IMR-90 (cell line): Measurements from ENCODE around the gene BACE1. TPM values are rescaled to one million over a fixed set of nuclear protein-coding genes. Genes with fewer than 3 reads are reported as not detected.

Experiments
- ATAC-seq: fragments of 200-7000 bp; cut with Tn5 transposase; 2 replicates; pipeline ENCODE4 v1.9.1; 2020; ENCODE audit warnings: low read depth, mild to moderate bottlenecking, moderate library complexity
- BruUV-seq: library from RNA; stranded (reverse); fragments of 400-500 nt; replicated peaks from 2 replicates; lab custom pipeline; 2021; lab: Mats Ljungman, UMichigan
- CTCF ChIA-PET: fragments of 300-600 bp; formaldehyde crosslinking; extraction: SDS; loops from one replicate; lab custom pipeline; 2021; ENCODE audit warnings: antibody characterized with exemption; lab: Yijun Ruan, JAX
- POLR2A ChIA-PET: fragments of 300-600 bp; sonication (Branson Sonifier 250); formaldehyde crosslinking; loops from one replicate; lab custom pipeline; 2022; ENCODE audit warnings: antibody characterized with exemption; ENCODE audit not compliant: unreplicated experiment; lab: Charles Lee
- DNase-seq: peaks from one replicate; pipeline ENCODE4 v3.0.0; 2013
- H2AFZ ChIP-seq: replicated peaks from 2 replicates; pipeline ENCODE3; 2013; ENCODE audit warnings: low read length, mild to moderate bottlenecking; ENCODE audit not compliant: poor library complexity
- H2AK5ac ChIP-seq: 2 replicates; pipeline ENCODE4 v1.6.1; 2013; ENCODE audit warnings: low read depth, low read length, inconsistent platforms
- H2AK9ac ChIP-seq: replicated peaks from 2 replicates; pipeline ENCODE3; 2013; ENCODE audit warnings: mild to moderate bottlenecking, low read depth, low read length, moderate library complexity; ENCODE audit not compliant: poor library complexity
- H2BK120ac ChIP-seq: 2 replicates; pipeline ENCODE4 v1.6.1; 2013; ENCODE audit warnings: low read depth, low read length, inconsistent platforms
- H2BK15ac ChIP-seq: 3 replicates; pipeline ENCODE4 v1.6.1; 2013; ENCODE audit warnings: low read depth, low read length, inconsistent platforms
- H2BK20ac ChIP-seq: 2 replicates; pipeline ENCODE4 v1.6.1; 2013; ENCODE audit warnings: low read depth, mild to moderate bottlenecking, inconsistent platforms, low read length, moderate library complexity
- H2BK5ac ChIP-seq: 2 replicates; pipeline ENCODE4 v1.6.1; 2013; ENCODE audit warnings: mild to moderate bottlenecking, low read depth, low read length, inconsistent platforms; ENCODE audit not compliant: poor library complexity, severe bottlenecking
- H3K14ac ChIP-seq: replicated peaks from 2 replicates; pipeline ENCODE4 v1.6.1; 2013; ENCODE audit warnings: low read depth, low read length, inconsistent platforms
- H3K18ac ChIP-seq: 2 replicates; pipeline ENCODE4 v1.6.1; 2013; ENCODE audit warnings: low read depth, low read length, control low read depth
- H3K23ac ChIP-seq: 2 replicates; pipeline ENCODE4 v1.6.1; 2013; ENCODE audit warnings: low read depth, low read length, inconsistent platforms
- H3K27ac ChIP-seq: 2 replicates; pipeline ENCODE4 v1.5.1; 2013; ENCODE audit warnings: mild to moderate bottlenecking, control low read depth, low read length; ENCODE audit not compliant: insufficient read depth
- H3K27me3 ChIP-seq: 2 replicates; pipeline ENCODE4 v1.6.1; 2013; ENCODE audit warnings: low read length; ENCODE audit not compliant: control insufficient read depth, insufficient read depth
- H3K36me3 ChIP-seq: 2 replicates; pipeline ENCODE4 v1.6.1; 2013; ENCODE audit warnings: low read length, mixed read lengths; ENCODE audit not compliant: control insufficient read depth, insufficient read depth
- H3K4ac ChIP-seq: 2 replicates; pipeline ENCODE4 v1.6.1; 2013; ENCODE audit warnings: low read depth, low read length, inconsistent platforms
- H3K4me1 ChIP-seq: 2 replicates; pipeline ENCODE4 v1.6.1; 2013; ENCODE audit warnings: low read length, mixed read lengths; ENCODE audit not compliant: control insufficient read depth, insufficient read depth
- H3K4me2 ChIP-seq: 2 replicates; pipeline ENCODE4 v1.6.1; 2013; ENCODE audit warnings: low read depth, mild to moderate bottlenecking, control low read depth, low read length, moderate library complexity
- H3K4me3 ChIP-seq: 2 replicates; pipeline ENCODE4 v1.5.1; 2013; ENCODE audit warnings: low read depth, mild to moderate bottlenecking, control low read depth, low read length, moderate library complexity; ENCODE audit not compliant: insufficient read depth
- H3K56ac ChIP-seq: 2 replicates; pipeline ENCODE4 v1.6.1; 2013; ENCODE audit warnings: low read length, inconsistent platforms; ENCODE audit not compliant: insufficient read depth; ENCODE audit errors: extremely low read depth
- H3K79me1 ChIP-seq, 2 experiments: 2 replicates each; pipeline ENCODE4 v1.6.1; 2013; ENCODE audit warnings: low read length in 2 of 2, inconsistent platforms in 1 of 2, low read depth in 1 of 2
- H3K9ac ChIP-seq: 2 replicates; pipeline ENCODE4 v1.6.1; 2013; ENCODE audit warnings: low read depth, low read length, control low read depth
- H3K9me1 ChIP-seq: 2 replicates; pipeline ENCODE4 v1.6.1; 2013; ENCODE audit warnings: low read length, inconsistent platforms; ENCODE audit not compliant: insufficient read depth
- H3K9me3 ChIP-seq: 2 replicates; pipeline ENCODE4 v1.6.1; 2013; ENCODE audit warnings: low read length; ENCODE audit not compliant: control insufficient read depth, insufficient read depth
- H4K20me1 ChIP-seq: 2 replicates; pipeline ENCODE4 v1.6.1; 2013; ENCODE audit warnings: low read length, inconsistent platforms; ENCODE audit not compliant: insufficient read depth
- H4K5ac ChIP-seq: 2 replicates; pipeline ENCODE4 v1.6.1; 2013; ENCODE audit warnings: mild to moderate bottlenecking, low read depth, low read length, control low read depth
- H4K8ac ChIP-seq, 2 experiments: 2 replicates each; pipeline ENCODE4 v1.6.1; 2013; ENCODE audit warnings: low read depth in 2 of 2, low read length in 2 of 2, control low read depth in 1 of 2, inconsistent platforms in 1 of 2
- H4K91ac ChIP-seq: 2 replicates; pipeline ENCODE4 v1.6.1; 2013; ENCODE audit warnings: low read depth, low read length, inconsistent platforms; ENCODE audit not compliant: insufficient read depth
- BHLHE40 ChIP-seq: fragments of 150-350 bp; IDR thresholded peaks from 2 replicates; pipeline ENCODE4 v1.6.1; 2016; ENCODE audit warnings: mild to moderate bottlenecking, low read depth, low read length
- CEBPB ChIP-seq: IDR thresholded peaks from 2 replicates; pipeline ENCODE4 v1.6.1; 2012; ENCODE audit warnings: low read depth, low read length, improper control_type of control experiment
- CHD1 ChIP-seq: IDR thresholded peaks from 2 replicates; pipeline ENCODE4 v1.6.1; 2012; ENCODE audit warnings: low read depth, low read length, improper control_type of control experiment
- CTCF ChIP-seq: conservative IDR thresholded peaks from 2 replicates; pipeline ENCODE4 v1.5.1; 2012; ENCODE audit warnings: mild to moderate bottlenecking, low read depth, low read length, improper control_type of control experiment
- ELK1 ChIP-seq: fragments of 150-350 bp; IDR thresholded peaks from 2 replicates; pipeline ENCODE4 v1.6.1; 2016; ENCODE audit warnings: low read depth, mild to moderate bottlenecking, low read length, moderate library complexity, borderline replicate concordance
- FOS ChIP-seq: fragments of 150-350 bp; IDR thresholded peaks from 2 replicates; pipeline ENCODE4 v1.6.1; 2016; ENCODE audit warnings: low read depth, low read length
- MAFK ChIP-seq: IDR thresholded peaks from 2 replicates; pipeline ENCODE4 v1.6.1; 2012; ENCODE audit warnings: low read depth, low read length, improper control_type of control experiment
- MAZ ChIP-seq: IDR thresholded peaks from 2 replicates; pipeline ENCODE4 v1.6.1; 2012; ENCODE audit warnings: low read depth, mild to moderate bottlenecking, low read length, improper control_type of control experiment, moderate library complexity, borderline replicate concordance
- MXI1 ChIP-seq: IDR thresholded peaks from 2 replicates; pipeline ENCODE4 v1.6.1; 2012; ENCODE audit warnings: low read depth, mild to moderate bottlenecking, low read length, moderate library complexity, borderline replicate concordance
- NFE2L2 ChIP-seq: fragments of 150-350 bp; IDR thresholded peaks from 2 replicates; pipeline ENCODE4 v1.6.1; 2016; ENCODE audit warnings: low read depth, mild to moderate bottlenecking, low read length
- POLR2A ChIP-seq: IDR thresholded peaks from 2 replicates; pipeline ENCODE4 v1.6.1; 2012; ENCODE audit warnings: mild to moderate bottlenecking, low read depth, low read length
- RAD21 ChIP-seq: IDR thresholded peaks from 2 replicates; pipeline ENCODE4 v1.6.1; 2012; ENCODE audit warnings: low read length, improper control_type of control experiment
- RCOR1 ChIP-seq: IDR thresholded peaks from 2 replicates; pipeline ENCODE4 v1.6.1; 2012; ENCODE audit warnings: mild to moderate bottlenecking, low read length, improper control_type of control experiment; ENCODE audit not compliant: insufficient replicate concordance
- RFX5 ChIP-seq: IDR thresholded peaks from 2 replicates; pipeline ENCODE4 v1.8.0; 2012; ENCODE audit warnings: low read depth, mild to moderate bottlenecking, low read length, moderate library complexity
- SMC3 ChIP-seq: fragments of 150-350 bp; IDR thresholded peaks from 2 replicates; pipeline ENCODE4 v1.6.1; 2016; ENCODE audit warnings: low read depth, mild to moderate bottlenecking, antibody characterized with exemption, low read length, moderate library complexity
- USF2 ChIP-seq: fragments of 150-350 bp; IDR thresholded peaks from 2 replicates; pipeline ENCODE4 v1.6.1; 2017; ENCODE audit warnings: mild to moderate bottlenecking, antibody characterized with exemption, low read length, low read depth
- WGBS, 2 experiments: methylation state at CpG; one replicate each; pipeline versions ENCODE4 v1.1.5 to v1.1.7; 2013; ENCODE audit warnings: missing lambda C conversion rate in 2 of 2; ENCODE audit not compliant: insufficient read length in 1 of 2; ENCODE audit errors: extremely low coverage in 2 of 2; 5-methylcytosine and 5-hydroxymethylcytosine counted together
- dilution Hi-C: fragments of 300-500 bp; cut with HindIII; formaldehyde crosslinking; loops from one replicate; pipeline ENCODE4 v1.14.3; 2018; ENCODE audit warnings: low sequenced_read_pairs; ENCODE audit not compliant: unreplicated experiment
- in situ Hi-C: fragments of 300-500 bp; cut with MboI; formaldehyde crosslinking; loops from 3 replicates; pipeline ENCODE4 v1.14.3; 2019; ENCODE audit warnings: low sequenced_read_pairs, inconsistent platforms, mixed read lengths
- intact Hi-C: fragments of 100-400 bp; cut with micrococcal nuclease; formaldehyde crosslinking; loops from 2 replicates; pipeline ENCODE4 v1.10.0; 2022
- polyA plus RNA-seq, 3 experiments: library from polyadenylated mRNA; depleted of rRNA; stranded (reverse); fragments of >200 nt; gene quantifications; 2 replicates each; pipeline ENCODE4 v1.2.3, GENCODE V29; 2012; ENCODE audit warnings: low replicate concordance in 1 of 3
- total RNA-seq: library from RNA; depleted of rRNA; stranded (reverse); fragments of >200 nt; gene quantifications from 2 replicates; pipeline ENCODE4 v1.2.3, GENCODE V29; 2012

BACE1 gene
- total and polyA plus RNA-seq, 2 of the 4 experiments (the other 2 are of a cell fraction): 27.6 to 50.6 TPM

GRCh38 chr11:117269856-117270255, 46.2 kb downstream of the BACE1 start:
- H3K23ac ChIP-seq: no peak overlapping the region
- DNase-seq (no peak), ATAC-seq (no peak)
- H4K5ac ChIP-seq: no peak overlapping the region
- no peak overlapping the region for H3K56ac ChIP-seq
- no peaks in the 10 kb centered on the region; the same call in 1 of the 2 replicates for H3K9me3 ChIP-seq
- no peak overlapping the region for H2AFZ ChIP-seq
- H3K79me1 ChIP-seq: peaks cover 5 to 17% of the 10 kb centered on the region in 2 experiments; a peak in 3 of 4 replicates
- no peak overlapping the region for H2BK15ac ChIP-seq
- no peak overlapping the region for H4K8ac ChIP-seq
- no peak overlapping the region for H2BK5ac ChIP-seq
- H2BK20ac ChIP-seq: no peak overlapping the region
- no peak overlapping the region for H3K14ac ChIP-seq
- POLR2A ChIA-PET: no interaction called here
- H3K27ac ChIP-seq: no peak overlapping the region
- no peak overlapping the region for H3K18ac ChIP-seq
- no peak overlapping the region for H2AK5ac ChIP-seq
- in situ Hi-C loops: no loop called here
- H3K4me3 ChIP-seq: no peak overlapping the region
- H4K91ac ChIP-seq: no peak overlapping the region
- no peaks in the 10 kb centered on the region for H3K9me1 ChIP-seq
- no peak overlapping the region for H2AK9ac ChIP-seq
- intact Hi-C loops: no loop called here
- H4K20me1 ChIP-seq: no peaks in the 10 kb centered on the region; the same call in 1 of the 2 replicates
- H2BK120ac ChIP-seq: no peak overlapping the region
- peaks cover 4% of the 10 kb centered on the region for H3K4me1 ChIP-seq
- CTCF ChIA-PET: no interaction called here
- H3K36me3 ChIP-seq: peaks cover 5% of the 10 kb centered on the region
- TF ChIP-seq BHLHE40 (no peak), MXI1 (no peak), CTCF (no peak), MAZ (no peak), SMC3 (no peak), CEBPB (no peak), ELK1 (no peak), USF2 (no peak), RFX5 (no peak), POLR2A (no peak), MAFK (no peak), NFE2L2 (no peak), RAD21 (no peak), FOS (no peak), RCOR1 (no peak), CHD1 (no peak)
- dilution Hi-C loops: no loop called here
- H3K9ac ChIP-seq: no peak overlapping the region
- no peak overlapping the region for H3K4me2 ChIP-seq
- H3K4ac ChIP-seq: no peak overlapping the region
- WGBS, 2 experiments: no CpG with 5 or more reads among the region's 2 CpGs
- H3K27me3 ChIP-seq: no peaks in the 10 kb centered on the region
- no TSS peak for BruUV-seq
